GM06990 (cell line): ENCODE results near the gene ADARB2.
A peak's percentile ranks its signal among the peaks of the same experiment; 100 is the strongest.

ENCODE experiments used
- DNase-seq: peaks from one replicate; pipeline ENCODE4 v3.0.0-alpha.2; 2011; ENCODE audit not compliant: insufficient read length; ENCODE audit errors: extremely low read depth
- H3K27me3 ChIP-seq: replicated peaks from 2 replicates; pipeline ENCODE4 v1.6.0; 2011; ENCODE audit warnings: low read length; ENCODE audit not compliant: control insufficient read depth, insufficient read depth
- H3K36me3 ChIP-seq: 2 replicates; pipeline ENCODE4 v1.5.1; 2011; ENCODE audit warnings: low read length; ENCODE audit not compliant: control insufficient read depth, insufficient read depth
- H3K4me3 ChIP-seq: replicated peaks from 2 replicates; pipeline ENCODE4 v1.5.1; 2011; ENCODE audit warnings: low read depth, mild to moderate bottlenecking, control low read depth, low read length
- TF ChIP-seq, protein P1 (sequence below): IDR thresholded peaks from 2 replicates; pipeline ENCODE4 v1.5.1; 2011; ENCODE audit warnings: low read length, control low read depth, mild to moderate bottlenecking, inconsistent platforms; ENCODE audit not compliant: insufficient read depth, poor library complexity, severe bottlenecking

The ADARB2 gene

DNA sequence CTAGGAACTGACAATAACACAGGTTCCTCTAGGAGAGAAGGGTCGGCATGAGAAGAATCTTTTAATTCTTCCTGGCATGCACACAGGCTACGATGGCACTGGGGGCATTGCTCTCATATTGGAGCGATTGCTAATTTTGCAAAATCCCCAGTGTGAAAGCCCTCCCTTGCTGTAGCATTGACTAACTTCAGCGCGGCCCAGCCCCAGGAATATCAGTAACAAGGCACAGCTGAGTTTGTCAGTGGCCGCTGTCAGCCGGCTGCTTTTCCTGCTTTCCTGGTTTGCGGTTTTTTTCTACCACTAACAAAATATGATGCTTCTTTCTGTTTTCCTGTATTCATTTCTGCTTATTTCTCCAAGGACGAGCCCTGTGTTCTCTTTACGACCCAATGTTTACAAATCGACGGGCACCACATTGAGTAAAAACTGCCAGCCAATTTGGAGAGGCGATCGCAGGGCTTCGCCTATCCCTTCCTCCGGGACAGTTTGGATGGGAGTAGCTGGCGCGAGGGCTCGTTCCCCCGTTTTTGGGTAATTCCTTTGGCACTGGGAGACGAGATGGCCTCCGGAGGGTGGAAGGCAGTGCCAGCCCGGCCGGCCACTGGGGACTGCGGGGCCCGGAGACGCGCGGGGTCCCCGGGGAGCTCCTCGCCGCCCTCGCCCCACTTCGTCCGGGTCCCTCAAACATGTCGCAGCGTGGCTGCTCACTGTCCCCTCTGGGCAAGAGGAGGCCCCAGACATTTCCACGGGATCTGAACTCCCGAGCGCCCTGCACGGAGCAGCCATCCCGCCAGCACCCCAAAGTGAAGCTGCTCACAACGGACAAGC is 967 bp downstream of the ADARB2 start:
- H3K27me3 ChIP-seq: no peaks in the 10 kb centered on the region
- peak overlapping the region; percentile 87 for H3K4me3 ChIP-seq
- DNase-seq: peak; percentile 32
- no peaks in the 10 kb centered on the region for H3K36me3 ChIP-seq
- TF ChIP-seq, protein P1, sequence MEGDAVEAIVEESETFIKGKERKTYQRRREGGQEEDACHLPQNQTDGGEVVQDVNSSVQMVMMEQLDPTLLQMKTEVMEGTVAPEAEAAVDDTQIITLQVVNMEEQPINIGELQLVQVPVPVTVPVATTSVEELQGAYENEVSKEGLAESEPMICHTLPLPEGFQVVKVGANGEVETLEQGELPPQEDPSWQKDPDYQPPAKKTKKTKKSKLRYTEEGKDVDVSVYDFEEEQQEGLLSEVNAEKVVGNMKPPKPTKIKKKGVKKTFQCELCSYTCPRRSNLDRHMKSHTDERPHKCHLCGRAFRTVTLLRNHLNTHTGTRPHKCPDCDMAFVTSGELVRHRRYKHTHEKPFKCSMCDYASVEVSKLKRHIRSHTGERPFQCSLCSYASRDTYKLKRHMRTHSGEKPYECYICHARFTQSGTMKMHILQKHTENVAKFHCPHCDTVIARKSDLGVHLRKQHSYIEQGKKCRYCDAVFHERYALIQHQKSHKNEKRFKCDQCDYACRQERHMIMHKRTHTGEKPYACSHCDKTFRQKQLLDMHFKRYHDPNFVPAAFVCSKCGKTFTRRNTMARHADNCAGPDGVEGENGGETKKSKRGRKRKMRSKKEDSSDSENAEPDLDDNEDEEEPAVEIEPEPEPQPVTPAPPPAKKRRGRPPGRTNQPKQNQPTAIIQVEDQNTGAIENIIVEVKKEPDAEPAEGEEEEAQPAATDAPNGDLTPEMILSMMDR: no peak

DNA sequence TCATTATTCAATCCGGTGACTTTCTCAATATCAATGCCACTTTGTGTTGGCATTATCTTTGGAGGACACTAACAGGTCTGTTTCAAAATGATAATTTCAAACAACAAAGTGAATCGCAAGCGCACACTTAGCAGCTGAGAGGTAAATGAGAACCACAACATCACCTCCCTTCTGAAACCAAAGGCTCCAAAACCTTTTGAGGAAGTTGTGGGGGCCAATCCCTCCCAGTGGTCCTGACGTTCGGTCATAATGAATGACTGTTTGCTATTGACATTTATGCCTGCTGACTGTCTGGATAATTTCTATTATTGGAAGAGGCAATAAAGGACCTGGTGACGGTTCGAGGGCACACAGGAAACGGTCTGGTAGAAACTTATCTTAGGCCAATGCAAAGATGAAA is 1.8 kb downstream of the ADARB2 start:
- Histone ChIP-seq H3K4me3 (peak overlapping the region; percentile 87), H3K27me3 (no peaks in the 10 kb centered on the region), H3K36me3 (no peaks in the 10 kb centered on the region)
- TF ChIP-seq, protein P1: no peak
- no peak for DNase-seq

DNA sequence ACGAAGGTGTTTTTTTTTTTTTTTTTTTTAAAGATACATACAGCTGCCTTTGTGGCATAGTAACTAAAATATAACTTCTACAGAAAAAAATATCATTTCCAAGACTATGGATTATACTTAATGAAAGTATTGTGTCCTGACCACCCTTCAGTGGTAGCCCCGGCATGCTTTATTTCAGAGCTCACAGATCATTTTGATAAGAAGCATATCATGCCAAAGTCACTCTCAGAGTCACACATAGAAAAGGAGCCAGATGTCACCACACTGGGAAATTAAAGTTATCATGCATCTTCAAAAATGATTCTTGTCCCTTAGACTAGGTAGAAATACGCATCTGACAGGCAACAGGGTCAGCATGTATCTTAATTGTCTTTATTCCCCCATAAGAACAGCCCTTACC is 3.0 kb downstream of the ADARB2 start:
- TF ChIP-seq, protein P1: no peak
- Histone ChIP-seq H3K4me3 (peak overlapping the region; percentile 87), H3K27me3 (no peaks in the 10 kb centered on the region), H3K36me3 (no peaks in the 10 kb centered on the region)
- no peak for DNase-seq

DNA sequence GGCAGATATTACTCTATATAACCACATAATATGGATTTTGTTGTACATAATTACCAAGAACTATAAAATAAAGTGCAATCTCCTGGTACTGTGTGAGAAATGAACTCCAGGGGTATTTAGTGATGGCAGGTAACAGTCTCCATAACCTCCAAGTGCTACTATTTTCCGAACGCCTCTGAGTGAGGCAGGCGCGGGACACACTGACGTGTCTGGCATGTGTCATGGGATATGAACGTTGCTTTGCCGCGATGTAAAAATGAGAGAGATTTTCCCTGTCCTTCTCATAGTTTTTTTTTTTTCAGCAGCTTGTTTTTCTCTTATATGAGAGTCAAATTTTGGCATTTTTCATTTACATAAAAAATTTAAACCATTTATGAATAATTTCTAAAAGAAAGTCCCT is 3.6 kb downstream of the ADARB2 start:
- H3K27me3 ChIP-seq: no peaks in the 10 kb centered on the region
- DNase-seq: no peak
- H3K4me3 ChIP-seq: peak overlapping the region; percentile 11
- TF ChIP-seq, protein P1: no peak
- no peaks in the 10 kb centered on the region for H3K36me3 ChIP-seq

DNA sequence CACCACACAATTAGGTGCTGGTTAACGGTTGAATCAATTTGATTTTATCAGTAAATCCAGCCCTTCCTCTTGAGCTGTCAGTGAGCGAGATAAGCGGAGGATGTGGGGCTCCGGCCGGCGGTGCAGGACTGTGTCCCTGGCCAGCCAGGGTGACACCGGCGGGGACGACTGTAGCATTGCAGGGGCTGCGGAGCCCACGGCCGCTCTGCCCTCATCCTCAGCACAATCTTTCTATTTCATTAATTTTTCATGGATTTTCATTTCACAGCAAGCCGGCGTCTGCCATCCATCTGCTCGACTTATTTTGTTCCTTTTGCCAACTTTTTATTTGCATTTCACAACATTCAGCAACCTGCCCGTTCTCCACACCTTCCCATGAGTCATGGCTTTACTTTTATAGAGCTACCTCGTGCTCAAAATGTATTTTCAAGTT is 4.7 kb downstream of the ADARB2 start:
- TF ChIP-seq, protein P1: no peak
- Histone ChIP-seq H3K27me3 (no peaks in the 10 kb centered on the region), H3K36me3 (no peaks in the 10 kb centered on the region), H3K4me3 (no peak overlapping the region; the same call in 1 of the 2 replicates)
- no peak for DNase-seq
